ENCODE measurements around the gene SLC30A10.
"Not testable (repeated sequence)": the region's sequence is repeated elsewhere in the genome, so short reads cannot be mapped to it uniquely, and the experiment has no call there.

SLC30A10 gene

DNA sequence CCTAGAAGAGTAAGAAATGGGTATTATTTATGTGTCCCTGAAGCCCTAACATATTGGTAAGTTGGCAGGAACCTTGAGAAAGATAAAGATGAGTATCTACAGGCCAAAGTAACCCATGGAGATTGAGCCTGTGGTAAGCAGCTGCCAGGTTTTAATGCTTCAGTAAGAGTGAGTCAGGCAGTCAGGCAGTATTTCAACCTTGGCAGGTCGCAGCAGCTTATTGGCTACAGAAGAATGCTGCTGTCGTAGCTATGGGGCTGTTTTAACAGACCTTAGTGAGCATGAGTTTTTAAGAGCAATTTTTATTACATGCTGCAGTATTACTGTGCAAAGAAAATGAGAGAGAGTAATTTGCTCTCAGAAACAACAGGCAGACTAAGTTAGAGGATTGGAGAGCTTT lies 10.3 kb upstream of the SLC30A10 start:
- peaks cover 5% of the 10 kb centered on the region for H3K9me3 Mint-ChIP-seq
- no peak overlapping the region for H3K4me3 Mint-ChIP-seq
- H3K36me3 Mint-ChIP-seq (ENCODE audit: low read depth) = no peaks in the 10 kb centered on the region
- H3K27me3 Mint-ChIP-seq (ENCODE audit: low read depth) = peaks cover 10% of the 10 kb centered on the region
- TF ChIP-seq, protein P1, sequence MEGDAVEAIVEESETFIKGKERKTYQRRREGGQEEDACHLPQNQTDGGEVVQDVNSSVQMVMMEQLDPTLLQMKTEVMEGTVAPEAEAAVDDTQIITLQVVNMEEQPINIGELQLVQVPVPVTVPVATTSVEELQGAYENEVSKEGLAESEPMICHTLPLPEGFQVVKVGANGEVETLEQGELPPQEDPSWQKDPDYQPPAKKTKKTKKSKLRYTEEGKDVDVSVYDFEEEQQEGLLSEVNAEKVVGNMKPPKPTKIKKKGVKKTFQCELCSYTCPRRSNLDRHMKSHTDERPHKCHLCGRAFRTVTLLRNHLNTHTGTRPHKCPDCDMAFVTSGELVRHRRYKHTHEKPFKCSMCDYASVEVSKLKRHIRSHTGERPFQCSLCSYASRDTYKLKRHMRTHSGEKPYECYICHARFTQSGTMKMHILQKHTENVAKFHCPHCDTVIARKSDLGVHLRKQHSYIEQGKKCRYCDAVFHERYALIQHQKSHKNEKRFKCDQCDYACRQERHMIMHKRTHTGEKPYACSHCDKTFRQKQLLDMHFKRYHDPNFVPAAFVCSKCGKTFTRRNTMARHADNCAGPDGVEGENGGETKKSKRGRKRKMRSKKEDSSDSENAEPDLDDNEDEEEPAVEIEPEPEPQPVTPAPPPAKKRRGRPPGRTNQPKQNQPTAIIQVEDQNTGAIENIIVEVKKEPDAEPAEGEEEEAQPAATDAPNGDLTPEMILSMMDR (IDR thresholded peaks at IDR 0.05; ENCODE audit: unreplicated experiment in 3 of 3) = no peak
- peaks cover 8% of the 10 kb centered on the region for H3K4me1 Mint-ChIP-seq
- H3K27ac Mint-ChIP-seq = peak overlapping the region in 1 of 3 experiments; percentile 19

DNA sequence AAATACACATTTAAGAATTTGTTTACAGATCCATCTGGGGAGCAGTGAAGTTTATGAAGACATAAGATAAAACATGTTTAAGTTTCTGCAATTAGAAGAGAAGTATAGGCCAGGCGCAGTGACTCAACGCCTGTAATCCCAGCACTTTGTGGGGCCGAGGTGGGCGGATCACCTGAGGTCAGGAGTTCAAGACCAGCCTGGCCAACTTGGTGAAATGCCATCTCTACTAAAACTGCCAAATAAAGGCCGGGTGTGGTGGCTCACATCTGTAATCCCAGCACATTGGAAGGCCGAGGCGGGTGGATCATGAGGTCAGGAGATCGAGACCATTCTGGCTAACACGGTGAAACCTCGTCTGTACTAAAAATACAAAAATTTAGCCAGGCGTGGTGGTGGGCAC lies 5.4 kb upstream of the SLC30A10 start:
- H3K4me3 Mint-ChIP-seq, H3K9me3 Mint-ChIP-seq, H3K4me1 Mint-ChIP-seq: not testable (repeated sequence)

DNA sequence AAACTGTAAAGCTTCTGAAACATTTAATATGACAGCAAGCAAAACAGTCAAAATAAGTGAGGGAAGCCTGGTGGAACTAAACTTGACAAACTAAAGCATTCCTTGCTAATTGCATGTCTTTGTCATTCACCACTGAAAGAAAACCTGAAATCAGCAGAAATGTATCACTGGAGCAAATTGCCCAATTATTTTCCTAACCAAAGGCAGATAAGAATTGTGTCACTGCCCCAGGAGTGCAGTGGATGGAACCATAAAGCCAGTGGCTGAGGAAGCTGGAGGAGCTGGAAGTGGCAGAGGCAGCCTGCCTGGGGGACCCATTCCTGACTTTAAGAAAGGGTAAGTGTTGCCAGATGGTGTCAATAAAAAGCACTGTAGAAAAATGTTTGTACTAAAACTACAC lies 2.7 kb upstream of the SLC30A10 start:
- peaks cover 42% of the 10 kb centered on the region for H3K27me3 Mint-ChIP-seq (ENCODE audit: low read depth)
- no peaks in the 10 kb centered on the region for H3K9me3 Mint-ChIP-seq

More for the DNA sequence above, 5.4 kb upstream of the SLC30A10 start:
- not testable (repeated sequence) for H3K36me3 Mint-ChIP-seq (ENCODE audit: low read depth); H3K27ac Mint-ChIP-seq
- H3K27me3 Mint-ChIP-seq (ENCODE audit: low read depth) = peaks cover 23% of the 10 kb centered on the region

GRCh38 chr1:219928791-219929118 lies 398 bp upstream of the SLC30A10 start:
- Mint-ChIP-seq H3K4me1 (peaks cover 5% of the 10 kb centered on the region), H3K4me3 (peak overlapping the region; percentile 76 to 77 (median 76)), H3K36me3 (ENCODE audit: low read depth) (no peaks in the 10 kb centered on the region), H3K27ac (no peak overlapping the region), H3K9me3 (no peaks in the 10 kb centered on the region), H3K27me3 (ENCODE audit: low read depth) (peaks cover 57% of the 10 kb centered on the region)
- TF ChIP-seq, protein P1 (IDR thresholded peaks at IDR 0.05; ENCODE audit: unreplicated experiment in 3 of 3) = no peak

More for the DNA sequence above, 2.7 kb upstream of the SLC30A10 start:
- Mint-ChIP-seq H3K4me3 (no peak overlapping the region), H3K36me3 (ENCODE audit: low read depth) (no peaks in the 10 kb centered on the region), H3K27ac (no peak overlapping the region), H3K4me1 (peaks cover 5% of the 10 kb centered on the region)
- TF ChIP-seq, protein P1 (IDR thresholded peaks at IDR 0.05; ENCODE audit: unreplicated experiment in 3 of 3) = no peak

DNA sequence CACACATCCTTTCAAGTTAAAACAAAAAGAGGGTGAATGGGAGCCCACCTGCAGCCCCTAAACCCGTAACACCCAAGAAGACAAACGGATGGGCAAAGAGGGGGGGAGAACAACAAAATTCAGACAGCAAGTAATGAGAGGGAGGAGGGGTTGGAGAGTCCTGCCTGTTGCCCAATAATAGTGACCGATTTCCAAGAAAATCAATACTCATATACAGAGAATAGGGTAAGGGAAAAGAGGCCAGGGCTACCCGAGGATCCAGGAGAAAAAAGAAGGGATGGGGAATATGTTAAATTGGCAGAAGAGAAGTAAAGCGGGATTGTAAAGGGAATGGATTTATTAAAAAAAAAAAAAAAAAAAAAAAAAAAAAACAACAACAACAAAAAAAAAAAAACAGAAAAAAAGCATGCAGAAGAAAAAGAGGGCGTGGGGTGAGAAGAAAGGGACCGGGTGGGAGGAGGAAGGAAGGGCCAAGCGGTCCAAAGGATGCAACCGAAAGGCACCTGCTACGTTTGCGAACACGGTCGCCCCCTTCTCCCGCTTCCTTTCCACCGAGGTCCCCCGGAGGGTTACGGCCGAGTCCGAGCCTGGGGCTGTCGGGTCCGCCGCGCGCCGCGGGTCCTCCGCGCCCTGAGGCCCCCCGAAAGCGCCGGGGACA lies 930 bp downstream of the SLC30A10 start:
- peaks cover 59% of the 10 kb centered on the region for H3K27me3 Mint-ChIP-seq (ENCODE audit: low read depth)
- H3K36me3 Mint-ChIP-seq (ENCODE audit: low read depth) = no peaks in the 10 kb centered on the region
- no peaks in the 10 kb centered on the region for H3K9me3 Mint-ChIP-seq
- TF ChIP-seq, protein P1 (IDR thresholded peaks at IDR 0.05; ENCODE audit: unreplicated experiment in 3 of 3) = no peak
- H3K27ac Mint-ChIP-seq = no peak overlapping the region
- peaks cover 5% of the 10 kb centered on the region for H3K4me1 Mint-ChIP-seq
- H3K4me3 Mint-ChIP-seq = peak overlapping the region; percentile 87 to 88 (median 88)

- Mint-ChIP-seq H3K9me3 (no peaks in the 10 kb centered on the region), H3K36me3 (ENCODE audit: low read depth) (no peaks in the 10 kb centered on the region), H3K4me1 (peaks cover 5% of the 10 kb centered on the region), H3K4me3 (peak overlapping the region in 1 of 3 experiments; percentile 19), H3K27ac (no peak overlapping the region), H3K27me3 (ENCODE audit: low read depth) (peaks cover 59% of the 10 kb centered on the region)
- TF ChIP-seq, protein P1 (IDR thresholded peaks at IDR 0.05; ENCODE audit: unreplicated experiment in 3 of 3) = no peak
Measured at GRCh38 chr1:219926363-219926998, 1.9 kb downstream of the SLC30A10 start.

Data from nephron (organoid).